HCT116 (cell line): ENCODE data around the gene WDR17.
A peak's percentile ranks its signal among the peaks of the same experiment; 100 is the strongest.

Source experiments
- CEBPB ChIP-seq: IDR thresholded peaks from 2 replicates; pipeline ENCODE4 v1.6.1; 2012; ENCODE audit warnings: low read depth
- CTCF ChIP-seq, 3 experiments: fragments of 200-600 bp in 1 of 3; sonication (generic) in 1 of 3; IDR thresholded peaks in 2 of 3; conservative IDR thresholded peaks in 1 of 3; 2 replicates each; pipeline ENCODE4 v1.5.1; 2012 to 2017; ENCODE audit warnings: low read depth in 2 of 3, low read length in 2 of 3, antibody characterized with exemption in 1 of 3, borderline replicate concordance in 1 of 3, control low read depth in 1 of 3, mild to moderate bottlenecking in 1 of 3, mixed read lengths in 1 of 3, mixed run types in 1 of 3, moderate library complexity in 1 of 3; ENCODE audit not compliant: insufficient read depth in 1 of 3
- EZH2 ChIP-seq: fragments of 200-600 bp; sonication (generic); IDR thresholded peaks from 2 replicates; pipeline ENCODE4 v1.6.1; 2017; ENCODE audit warnings: antibody characterized with exemption, mixed run types
- EZH2phosphoT487 ChIP-seq: fragments of 200-600 bp; IDR thresholded peaks from 2 replicates; pipeline ENCODE4 v1.6.1; 2018; ENCODE audit warnings: antibody characterized with exemption, borderline replicate concordance
- JUND ChIP-seq: IDR thresholded peaks from 2 replicates; pipeline ENCODE4 v1.6.1; 2012
- POLR2A ChIP-seq: IDR thresholded peaks from 2 replicates; pipeline ENCODE4 v1.7.0; 2011; ENCODE audit warnings: borderline replicate concordance; ENCODE audit not compliant: insufficient read depth, insufficient read length; ENCODE audit errors: extremely low read depth
- POLR2AphosphoS5 ChIP-seq: IDR thresholded peaks from 2 replicates; pipeline ENCODE4 v1.6.1; 2011; ENCODE audit warnings: mild to moderate bottlenecking, low read depth, low read length, moderate library complexity
- RAD21 ChIP-seq: IDR thresholded peaks from 2 replicates; pipeline ENCODE4 v1.6.1; 2012; ENCODE audit warnings: low read depth, mild to moderate bottlenecking
- REST ChIP-seq: IDR thresholded peaks from 2 replicates; pipeline ENCODE4 v1.6.1; 2012; ENCODE audit warnings: low read depth
- SIN3A ChIP-seq: IDR thresholded peaks from 2 replicates; pipeline ENCODE4 v1.6.1; 2012; ENCODE audit warnings: low read depth
- TCF7L2 ChIP-seq: IDR thresholded peaks from 2 replicates; pipeline ENCODE4 v1.7.0; 2011; ENCODE audit warnings: borderline replicate concordance, inconsistent platforms; ENCODE audit not compliant: insufficient read depth, insufficient read length; ENCODE audit errors: extremely low read depth
- YY1 ChIP-seq: IDR thresholded peaks from 2 replicates; pipeline ENCODE4 v1.6.1; 2011; ENCODE audit warnings: low read length, low read depth, moderate library complexity, mild to moderate bottlenecking; ENCODE audit not compliant: insufficient replicate concordance; ENCODE audit errors: extremely low read depth
- ZFX ChIP-seq: fragments of 450-650 bp; IDR thresholded peaks from 2 replicates; pipeline ENCODE4 v1.6.1; 2017

GRCh38 chr4:176217510-176217909 is 151.9 kb downstream of the WDR17 start:
- TF ChIP-seq YY1 (no peak), POLR2A (no peak), CTCF (IDR thresholded peaks at IDR 0.05 in 2 of 3, conservative IDR thresholded peaks at IDR 0.05 in 1 of 3; ENCODE audit: borderline replicate concordance in 1 of 3, insufficient read depth in 1 of 3, low read depth in 2 of 3, low read length in 2 of 3) (no peak), SIN3A (no peak), POLR2AphosphoS5 (no peak), CEBPB (no peak), EZH2 (no peak), REST (no peak), ZFX (no peak), JUND (no peak), RAD21 (peak; percentile 18; the same call in 1 of the 2 replicates), EZH2phosphoT487 (no peak), TCF7L2 (no peak)
